ENCODE results near the gene ZFPL1. TPM values are rescaled to one million over a fixed set of nuclear protein-coding genes. Genes with fewer than 3 reads are reported as not detected.

ZFPL1 gene
- total RNA-seq, 1 experiment from 2014 or later = 19.0 TPM

DNA sequence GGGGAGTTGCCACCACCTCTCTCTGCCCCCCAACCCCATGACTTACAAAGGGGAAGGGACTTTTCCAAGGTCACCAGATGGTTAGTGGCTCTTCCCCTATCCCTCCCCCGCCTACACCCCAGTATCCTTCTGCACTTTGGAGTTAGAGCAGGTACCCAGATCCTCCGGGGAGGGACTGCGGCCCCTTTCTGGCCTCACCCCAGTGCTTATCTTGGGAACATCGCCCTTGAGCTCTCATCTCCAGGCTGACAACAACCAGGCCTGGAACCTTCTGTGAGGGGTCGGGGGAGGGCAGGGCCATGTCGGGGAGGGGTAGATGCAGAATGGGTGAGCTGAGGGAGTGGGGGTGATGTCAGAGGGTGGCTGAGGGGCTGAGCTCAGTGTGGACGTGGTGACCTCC is 18.2 kb upstream of the ZFPL1 start:
- Histone ChIP-seq H2AFZ (ENCODE audit: low read length) (no peak overlapping the region), H4K20me1 (ENCODE audit: insufficient read depth, low read depth, low read length) (no peaks in the 10 kb centered on the region), H3K79me2 (ENCODE audit: low read length) (no peaks in the 10 kb centered on the region), H3K4me3 (ENCODE audit: low read length) (no peak overlapping the region), H3K4me1 (ENCODE audit: low read length) (no peaks in the 10 kb centered on the region), H3K27ac (ENCODE audit: low read length) (no peak overlapping the region), H3K27me3 (ENCODE audit: low read length) (no peaks in the 10 kb centered on the region), H3K36me3 (ENCODE audit: insufficient read depth, low read length) (no peaks in the 10 kb centered on the region), H3K9me3 (ENCODE audit: low read length) (no peaks in the 10 kb centered on the region), H3K9me2 (replicated peaks; ENCODE audit: insufficient read depth, low read length) (no peaks in the 10 kb centered on the region), H3K9ac (ENCODE audit: low read length) (no peak overlapping the region), H3K4me2 (ENCODE audit: low read depth, low read length, poor library complexity, severe bottlenecking) (no peak overlapping the region)
- DNase-seq = no peak

DNA sequence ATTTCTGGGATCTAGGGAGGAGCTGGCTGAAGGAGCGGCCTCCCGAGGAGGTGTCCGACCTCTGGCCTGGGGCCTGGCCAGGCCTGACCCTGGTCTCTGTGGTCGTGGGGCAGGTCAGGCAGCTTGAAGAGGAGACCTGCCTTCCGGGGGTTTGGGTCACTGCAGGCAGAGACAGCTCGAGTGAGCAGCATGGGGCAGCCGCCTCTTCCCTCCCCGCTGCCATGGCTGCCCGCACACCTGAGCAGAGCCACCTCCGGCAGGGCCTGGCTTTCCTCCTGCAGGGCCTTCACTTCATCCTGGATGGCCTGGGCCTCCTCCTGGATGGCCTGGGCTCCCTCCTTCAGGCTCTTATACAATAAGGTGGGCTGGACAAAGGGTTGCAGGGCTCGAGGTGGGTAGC is 17.7 kb upstream of the ZFPL1 start:
- Histone ChIP-seq H4K20me1 (ENCODE audit: insufficient read depth, low read depth, low read length) (no peaks in the 10 kb centered on the region), H3K79me2 (ENCODE audit: low read length) (no peaks in the 10 kb centered on the region), H3K9ac (ENCODE audit: low read length) (no peak overlapping the region), H3K27ac (ENCODE audit: low read length) (no peak overlapping the region), H3K9me2 (replicated peaks; ENCODE audit: insufficient read depth, low read length) (no peaks in the 10 kb centered on the region), H3K4me3 (ENCODE audit: low read length) (no peak overlapping the region), H3K9me3 (ENCODE audit: low read length) (no peaks in the 10 kb centered on the region), H3K27me3 (ENCODE audit: low read length) (no peaks in the 10 kb centered on the region), H3K4me1 (ENCODE audit: low read length) (no peaks in the 10 kb centered on the region), H2AFZ (ENCODE audit: low read length) (no peak overlapping the region), H3K4me2 (ENCODE audit: low read depth, low read length, poor library complexity, severe bottlenecking) (no peak overlapping the region), H3K36me3 (ENCODE audit: insufficient read depth, low read length) (no peaks in the 10 kb centered on the region)
- DNase-seq = no peak

DNA sequence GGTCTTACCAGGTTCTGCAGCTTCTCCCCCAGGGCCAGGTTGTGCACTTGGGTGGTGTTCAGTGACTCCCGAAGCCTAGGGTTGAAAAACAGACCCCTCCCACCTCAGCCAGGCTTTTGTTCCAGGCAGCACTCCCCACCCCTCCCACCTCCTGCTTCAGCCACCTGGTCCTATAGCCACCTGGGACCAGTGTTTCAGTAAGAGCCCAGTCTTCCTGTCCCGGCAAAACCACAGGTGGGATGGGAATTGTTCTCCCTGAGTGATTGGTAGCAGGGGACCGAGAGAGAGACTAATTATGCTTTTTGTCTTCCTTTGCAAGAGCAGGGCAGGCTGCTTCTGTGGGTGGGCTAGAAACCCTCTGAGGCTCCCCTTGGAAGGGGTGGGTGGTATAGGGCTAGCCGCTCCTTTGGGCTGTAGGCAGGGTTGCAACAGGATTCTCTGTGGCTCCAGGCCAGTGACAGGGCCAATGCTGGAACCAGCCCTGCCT is 17.2 kb upstream of the ZFPL1 start:
- H4K20me1 ChIP-seq (ENCODE audit: insufficient read depth, low read depth, low read length) = no peaks in the 10 kb centered on the region
- no peaks in the 10 kb centered on the region for H3K9me2 ChIP-seq (replicated peaks; ENCODE audit: insufficient read depth, low read length)
- H2AFZ ChIP-seq (ENCODE audit: low read length) = no peak overlapping the region
- H3K4me2 ChIP-seq (ENCODE audit: low read depth, low read length, poor library complexity, severe bottlenecking) = no peak overlapping the region
- H3K9me3 ChIP-seq (ENCODE audit: low read length) = no peaks in the 10 kb centered on the region
- H3K36me3 ChIP-seq (ENCODE audit: insufficient read depth, low read length) = no peaks in the 10 kb centered on the region
- H3K27ac ChIP-seq (ENCODE audit: low read length) = no peak overlapping the region
- H3K4me3 ChIP-seq (ENCODE audit: low read length) = no peak overlapping the region
- no peaks in the 10 kb centered on the region for H3K79me2 ChIP-seq (ENCODE audit: low read length)
- peaks cover 3% of the 10 kb centered on the region for H3K4me1 ChIP-seq (ENCODE audit: low read length)
- DNase-seq = no peak
- no peaks in the 10 kb centered on the region for H3K27me3 ChIP-seq (ENCODE audit: low read length)
- H3K9ac ChIP-seq (ENCODE audit: low read length) = no peak overlapping the region

DNA sequence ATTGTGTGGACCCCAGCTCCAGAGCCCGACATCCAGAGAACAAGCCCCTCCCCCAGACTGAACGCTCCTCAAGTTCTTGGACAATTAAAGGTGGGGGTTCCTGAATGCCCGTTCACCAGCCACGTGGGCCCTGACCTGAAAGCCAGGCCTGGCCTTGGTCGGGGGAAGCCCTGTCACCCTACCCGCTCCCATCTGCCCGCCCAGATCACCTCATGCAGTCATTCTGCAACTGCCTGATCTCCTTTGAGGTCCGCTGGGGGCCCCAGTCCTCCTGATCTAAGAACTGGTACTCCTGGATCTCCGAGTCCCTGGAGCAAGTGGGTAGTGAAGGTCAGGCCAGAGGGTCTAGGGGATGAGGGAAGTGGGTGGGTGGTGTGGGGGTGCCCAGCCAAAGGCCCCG is 16.6 kb upstream of the ZFPL1 start:
- Histone ChIP-seq H2AFZ (ENCODE audit: low read length) (no peak overlapping the region), H3K79me2 (ENCODE audit: low read length) (no peaks in the 10 kb centered on the region), H4K20me1 (ENCODE audit: insufficient read depth, low read depth, low read length) (no peaks in the 10 kb centered on the region), H3K9me2 (replicated peaks; ENCODE audit: insufficient read depth, low read length) (no peaks in the 10 kb centered on the region), H3K4me2 (ENCODE audit: low read depth, low read length, poor library complexity, severe bottlenecking) (no peak overlapping the region), H3K9ac (ENCODE audit: low read length) (no peak overlapping the region), H3K4me3 (ENCODE audit: low read length) (no peak overlapping the region), H3K27me3 (ENCODE audit: low read length) (no peaks in the 10 kb centered on the region), H3K36me3 (ENCODE audit: insufficient read depth, low read length) (no peaks in the 10 kb centered on the region), H3K27ac (ENCODE audit: low read length) (no peak overlapping the region), H3K9me3 (ENCODE audit: low read length) (no peaks in the 10 kb centered on the region), H3K4me1 (ENCODE audit: low read length) (peaks cover 9% of the 10 kb centered on the region)
- DNase-seq = no peak

DNA sequence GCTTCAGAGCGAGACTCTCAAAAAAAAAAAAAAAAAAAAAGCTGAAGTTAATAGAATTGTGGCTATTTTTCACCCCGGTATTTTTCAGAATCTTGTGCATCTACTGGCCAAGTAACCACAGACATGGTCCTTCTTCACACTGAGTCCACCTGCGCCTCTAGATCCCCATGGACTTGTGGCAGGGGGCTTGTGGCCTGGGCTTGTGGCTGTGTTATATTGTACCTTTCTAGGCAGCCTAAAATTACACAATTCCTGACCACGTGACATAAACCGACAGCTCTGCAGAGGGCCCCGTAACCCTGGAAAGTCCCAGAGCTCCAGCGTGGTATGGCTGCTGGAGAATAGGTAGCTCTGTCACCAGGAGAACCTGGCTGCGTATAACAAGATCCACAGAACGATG is 14.8 kb upstream of the ZFPL1 start:
- Histone ChIP-seq H3K9ac (ENCODE audit: low read length) (no peak overlapping the region), H3K9me2 (replicated peaks; ENCODE audit: insufficient read depth, low read length) (no peaks in the 10 kb centered on the region), H3K4me2 (ENCODE audit: low read depth, low read length, poor library complexity, severe bottlenecking) (no peak overlapping the region)

DNA sequence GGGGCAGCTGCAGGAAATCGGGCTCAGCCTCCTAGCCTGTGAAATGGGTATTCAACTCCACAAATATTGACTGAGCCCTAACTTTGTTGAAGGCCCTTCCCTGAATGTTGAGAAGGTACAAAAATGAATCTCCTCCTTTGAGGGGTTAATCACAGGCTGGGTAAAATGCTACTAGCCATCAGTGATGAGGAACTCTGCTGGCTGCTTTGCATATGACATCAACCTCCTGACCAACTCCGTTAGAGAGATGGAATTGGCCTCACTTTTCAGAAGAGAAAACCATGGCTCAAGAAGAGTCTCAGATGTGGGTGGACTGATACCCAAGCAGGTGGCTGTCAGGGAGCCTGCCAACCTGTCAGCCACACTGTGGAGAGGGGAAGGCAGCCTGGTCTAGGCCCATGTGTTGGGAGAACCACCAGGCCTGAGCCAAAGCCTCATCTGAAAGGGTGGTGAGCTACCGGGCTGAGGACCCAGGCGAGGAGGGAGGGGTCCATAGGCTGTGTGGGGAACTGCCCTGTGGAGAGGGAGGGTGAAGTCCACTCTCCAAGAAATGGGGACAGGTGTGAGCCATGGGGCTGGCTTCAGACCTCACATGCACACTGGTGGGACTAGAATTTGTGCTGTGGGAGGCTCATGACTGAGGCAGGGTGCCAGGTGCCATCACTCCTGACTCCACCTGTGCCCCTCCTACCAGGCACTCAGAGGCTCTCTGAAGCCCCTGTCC is 12.0 kb upstream of the ZFPL1 start:
- Histone ChIP-seq H3K9me2 (replicated peaks; ENCODE audit: insufficient read depth, low read length) (no peaks in the 10 kb centered on the region), H2AFZ (ENCODE audit: low read length) (peak overlapping the region; percentile 84), H3K4me2 (ENCODE audit: low read depth, low read length, poor library complexity, severe bottlenecking) (peak overlapping the region; percentile 53), H3K27ac (ENCODE audit: low read length) (no peak overlapping the region), H3K9me3 (ENCODE audit: low read length) (no peaks in the 10 kb centered on the region), H3K4me1 (ENCODE audit: low read length) (peaks cover 12% of the 10 kb centered on the region), H3K9ac (ENCODE audit: low read length) (peak overlapping the region; percentile 45), H4K20me1 (ENCODE audit: insufficient read depth, low read depth, low read length) (no peaks in the 10 kb centered on the region), H3K27me3 (ENCODE audit: low read length) (no peaks in the 10 kb centered on the region), H3K4me3 (ENCODE audit: low read length) (peak overlapping the region; percentile 22; the same call in 1 of the 2 replicates), H3K36me3 (ENCODE audit: insufficient read depth, low read length) (no peaks in the 10 kb centered on the region), H3K79me2 (ENCODE audit: low read length) (no peaks in the 10 kb centered on the region)
- peak; percentile 71 for DNase-seq

More for the DNA sequence above, 14.8 kb upstream of the ZFPL1 start:
- Histone ChIP-seq H3K27me3 (ENCODE audit: low read length) (no peaks in the 10 kb centered on the region), H3K9me3 (ENCODE audit: low read length) (no peaks in the 10 kb centered on the region), H3K4me1 (ENCODE audit: low read length) (peaks cover 12% of the 10 kb centered on the region), H3K36me3 (ENCODE audit: insufficient read depth, low read length) (no peaks in the 10 kb centered on the region), H3K27ac (ENCODE audit: low read length) (no peak overlapping the region), H3K79me2 (ENCODE audit: low read length) (no peaks in the 10 kb centered on the region), H4K20me1 (ENCODE audit: insufficient read depth, low read depth, low read length) (no peaks in the 10 kb centered on the region), H2AFZ (ENCODE audit: low read length) (no peak overlapping the region), H3K4me3 (ENCODE audit: low read length) (no peak overlapping the region)
- no peak for DNase-seq

DNA sequence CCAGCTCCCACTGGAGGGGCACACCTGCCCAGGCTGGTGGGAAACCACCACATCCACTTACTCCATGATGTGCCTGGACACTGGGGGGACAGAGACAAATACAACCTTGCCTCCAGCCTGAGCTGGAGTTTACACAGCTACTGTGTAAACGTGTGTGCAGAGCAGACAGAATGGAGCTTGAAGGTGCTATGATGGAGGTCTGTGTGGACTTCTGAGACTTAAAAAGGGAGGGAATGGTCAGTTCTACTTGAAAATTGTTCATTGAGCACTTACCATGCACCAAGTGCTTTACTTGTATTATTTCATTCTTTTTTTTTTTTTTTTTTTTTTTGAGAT is 11.4 kb upstream of the ZFPL1 start:
- peak overlapping the region; percentile 84; the same call in 1 of the 2 replicates for H2AFZ ChIP-seq (ENCODE audit: low read length)
- peak overlapping the region; percentile 22; the same call in 1 of the 2 replicates for H3K4me3 ChIP-seq (ENCODE audit: low read length)
- peak overlapping the region; percentile 45 for H3K9ac ChIP-seq (ENCODE audit: low read length)
- H3K9me3 ChIP-seq (ENCODE audit: low read length) = no peaks in the 10 kb centered on the region
- peaks cover 4% of the 10 kb centered on the region; the same call in 1 of the 2 replicates for H3K36me3 ChIP-seq (ENCODE audit: insufficient read depth, low read length)
- H3K27ac ChIP-seq (ENCODE audit: low read length) = no peak overlapping the region
- no peaks in the 10 kb centered on the region for H3K27me3 ChIP-seq (ENCODE audit: low read length)
- H3K4me1 ChIP-seq (ENCODE audit: low read length) = peaks cover 12% of the 10 kb centered on the region
- no peaks in the 10 kb centered on the region for H3K9me2 ChIP-seq (replicated peaks; ENCODE audit: insufficient read depth, low read length)
- DNase-seq = no peak
- no peaks in the 10 kb centered on the region for H3K79me2 ChIP-seq (ENCODE audit: low read length)
- no peaks in the 10 kb centered on the region for H4K20me1 ChIP-seq (ENCODE audit: insufficient read depth, low read depth, low read length)
- H3K4me2 ChIP-seq (ENCODE audit: low read depth, low read length, poor library complexity, severe bottlenecking) = peak overlapping the region; percentile 53

DNA sequence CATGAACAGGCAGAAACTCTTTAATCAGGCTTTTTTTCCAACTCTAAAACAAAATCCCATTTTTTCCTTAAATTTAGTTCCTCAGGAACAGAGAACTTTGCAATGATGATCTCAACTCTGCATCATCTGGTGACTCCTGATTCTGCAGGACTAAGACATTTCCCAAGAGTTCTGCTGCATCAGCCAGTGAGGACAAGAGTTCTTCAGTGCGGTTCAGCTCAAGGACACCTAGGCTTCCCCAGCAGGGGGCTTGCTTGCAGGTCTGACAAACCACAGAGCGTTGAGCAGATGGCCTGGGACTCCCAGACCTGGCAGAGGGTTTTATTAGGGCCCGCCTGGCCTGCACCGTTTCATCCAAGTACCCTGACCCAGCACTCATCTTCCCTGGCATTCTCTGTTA is 6.6 kb upstream of the ZFPL1 start:
- no peak overlapping the region for H3K4me3 ChIP-seq (ENCODE audit: low read length)
- H3K4me1 ChIP-seq (ENCODE audit: low read length) = peaks cover 15% of the 10 kb centered on the region
- H3K9ac ChIP-seq (ENCODE audit: low read length) = no peak overlapping the region
- no peaks in the 10 kb centered on the region for H3K27me3 ChIP-seq (ENCODE audit: low read length)
- DNase-seq = peak; percentile 57
- peaks cover 12% of the 10 kb centered on the region; the same call in 1 of the 2 replicates for H3K36me3 ChIP-seq (ENCODE audit: insufficient read depth, low read length)
- peaks cover 19% of the 10 kb centered on the region for H3K79me2 ChIP-seq (ENCODE audit: low read length)
- H3K4me2 ChIP-seq (ENCODE audit: low read depth, low read length, poor library complexity, severe bottlenecking) = no peak overlapping the region
- H3K27ac ChIP-seq (ENCODE audit: low read length) = no peak overlapping the region
- no peaks in the 10 kb centered on the region for H3K9me3 ChIP-seq (ENCODE audit: low read length)
- no peaks in the 10 kb centered on the region for H4K20me1 ChIP-seq (ENCODE audit: insufficient read depth, low read depth, low read length)
- H2AFZ ChIP-seq (ENCODE audit: low read length) = no peak overlapping the region
- H3K9me2 ChIP-seq (replicated peaks; ENCODE audit: insufficient read depth, low read length) = no peaks in the 10 kb centered on the region

Measured in Karpas-422 (cell line).